Left cardiac atrium (tissue), 4 donors: Measurements from ENCODE around the gene NEDD8. TPM values are rescaled to one million over a fixed set of nuclear protein-coding genes. Genes with fewer than 3 reads are reported as not detected.
A peak's percentile ranks its signal among the peaks of the same experiment; 100 is the strongest.

Experiments
- ATAC-seq, 2 donors: fragments of 200-7000 bp; cut with Tn5 transposase; one replicate each; pipeline ENCODE4 v1.9.1; 2020; ENCODE audit warnings: mild to moderate bottlenecking in 2 of 2, moderate library complexity in 2 of 2
- DNase-seq: peaks from one replicate; pipeline ENCODE4 v3.0.0-alpha.2; 2020
- intact Hi-C, 2 donors: fragments of 100-400 bp; cut with DNase I; formaldehyde crosslinking; loops; one replicate each; pipeline versions ENCODE4 v1.14.1 to v1.15.1; 2022 to 2023
- total RNA-seq, 2 donors: library from RNA; stranded (reverse); fragmentation: NEBNext Ultra II Directional; extraction: Animal tissue kit (Norgen Biotek cat#: 25700); gene quantifications; one replicate each; pipeline ENCODE4 v1.2.1, GENCODE V29; 2021
- donor health status: DM: no; HTN: yes; CAD: no.
- donor health status: DM: no; HTN: yes; CAD: no; lungs with severe emphysema.
- donor health status: DM: yes; HTN: yes; CAD: no.
- donor health status: Dilated cardiomyopathy.

NEDD8 gene
- total RNA-seq, 2 donors from 2014 or later, result 162 to 186 TPM

- ATAC-seq (no peak), DNase-seq (no peak)
- intact Hi-C loops, result no loop called here
Observed at GRCh38 chr14:24172871-24173281, 59.3 kb downstream of the NEDD8 start.

DNA sequence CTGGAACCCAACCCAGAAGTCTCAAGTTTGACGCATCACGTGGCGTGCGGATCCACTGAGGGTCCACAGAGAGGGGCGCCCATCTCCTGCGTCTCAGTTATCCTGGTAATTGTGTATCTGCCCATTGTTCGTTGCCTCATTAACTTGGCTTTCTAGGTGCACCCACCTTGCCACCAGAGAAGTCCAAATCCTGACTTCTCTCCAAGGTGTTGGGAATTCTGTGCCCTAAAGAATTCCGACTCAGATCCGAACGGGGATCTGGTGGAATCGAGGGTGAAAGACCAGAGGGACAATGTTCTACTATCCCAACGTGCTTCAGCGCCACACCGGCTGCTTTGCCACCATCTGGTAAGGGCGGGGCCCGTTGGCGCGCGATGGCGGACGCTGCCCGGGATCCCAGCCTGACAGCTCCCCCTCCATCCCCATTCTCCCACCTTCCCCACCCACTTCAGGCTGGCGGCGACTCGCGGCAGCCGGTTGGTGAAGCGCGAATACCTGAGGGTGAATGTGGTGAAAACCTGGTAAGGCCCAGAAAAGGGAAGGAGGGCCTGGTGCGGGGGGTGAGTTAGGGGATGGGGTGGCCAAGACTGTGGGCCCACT lies 59.8 kb downstream of the NEDD8 start:
- intact Hi-C loops, result no loop called here
- ATAC-seq (peak in 1 of 2 donors; percentile 21), DNase-seq (no peak)

GRCh38 chr14:24171422-24172260 lies 60.5 kb downstream of the NEDD8 start, which contains the start of gene REC8:
Gene REC8 (plus strand): TSS chr14:24172080. CDS start chr14:24172553, 473 bp downstream.
- peak; percentile 81 for DNase-seq
- intact Hi-C loops, result no loop called here

DNA sequence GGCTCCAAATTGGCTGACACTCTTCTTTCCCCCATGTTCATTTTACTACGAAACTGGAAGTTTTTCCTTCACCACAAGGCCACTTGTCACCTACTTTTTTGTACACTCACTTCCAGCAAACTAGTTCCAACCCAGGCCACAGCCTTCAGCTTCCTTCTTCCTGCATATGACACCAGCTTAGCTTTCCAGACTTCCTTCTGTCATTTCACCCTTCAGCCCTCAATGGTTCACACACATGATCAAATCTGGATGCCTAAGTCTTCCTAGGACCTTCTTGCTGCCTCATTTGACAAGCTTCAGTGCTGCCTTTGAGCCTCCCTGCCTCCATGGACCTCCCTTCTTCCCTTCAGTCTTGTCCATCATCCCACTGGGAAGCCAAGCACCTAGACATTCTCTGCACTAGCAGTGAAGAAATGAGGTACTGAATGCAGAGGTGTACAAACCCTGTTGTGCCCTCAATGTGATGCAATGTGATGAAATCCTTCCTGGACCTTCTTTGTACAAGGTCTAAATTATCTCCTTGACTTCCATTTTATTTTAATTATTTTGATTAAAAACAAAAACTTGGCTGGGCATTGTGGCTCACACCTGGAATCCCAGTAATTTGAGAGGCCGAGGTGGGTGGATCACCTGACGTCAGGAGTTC lies 64.6 kb downstream of the NEDD8 start:
- no peak for DNase-seq

More at GRCh38 chr14:24171422-24172260, 60.5 kb downstream of the NEDD8 start, which contains the start of gene REC8:
- ATAC-seq, result peak; percentile 85 to 92

More for the DNA sequence above, 64.6 kb downstream of the NEDD8 start:
- intact Hi-C loops, result no loop called here
- ATAC-seq, result no peak

Other genes with a start within 250 kb of the NEDD8 start
- 10 to 100 TPM; 11.8 to 18.9 TPM for gene DHRS4L2, start 243.4 kb downstream of the NEDD8 start, total RNA-seq
- under 1 TPM; 0.08 to 0.62 TPM for gene CARMIL3, start 180.4 kb downstream of the NEDD8 start, total RNA-seq
- not detected for gene CPNE6, start 160.8 kb downstream of the NEDD8 start, total RNA-seq
- 10 to 100 TPM; 11.5 to 13.0 TPM for gene PCK2, start 138.1 kb downstream of the NEDD8 start, total RNA-seq
- gene DCAF11, start 117.6 kb downstream of the NEDD8 start, total RNA-seq, result 10 to 100 TPM; 59.6 to 60.2 TPM
- 1 to 10 TPM; 1.6 to 1.8 TPM for gene NRL, start 117.4 kb downstream of the NEDD8 start, total RNA-seq
- gene FITM1, start 101.7 kb downstream of the NEDD8 start, total RNA-seq, result 100 to 1,000 TPM; 103 to 131 TPM
- 100 to 1,000 TPM in 1 of 2 donors, 10 to 100 TPM in 1; 91.6 to 103 TPM for gene PSME1, start 96.2 kb downstream of the NEDD8 start, total RNA-seq
- gene EMC9, start 90.8 kb downstream of the NEDD8 start, total RNA-seq, result 10 to 100 TPM; 14.3 to 22.0 TPM
- gene PSME2, start 85.8 kb downstream of the NEDD8 start, total RNA-seq, result 10 to 100 TPM; 65.5 to 84.2 TPM
- gene RNF31, start 84.9 kb downstream of the NEDD8 start, total RNA-seq, result 10 to 100 TPM; 31.6 to 41.7 TPM
- 10 to 100 TPM; 44.7 to 84.6 TPM for gene IRF9, start 71.1 kb downstream of the NEDD8 start, total RNA-seq
- 1 to 10 TPM; 8.4 to 8.9 TPM for gene REC8, start 60.3 kb downstream of the NEDD8 start, total RNA-seq
- 10 to 100 TPM; 11.8 to 30.2 TPM for gene IPO4, start 43.6 kb downstream of the NEDD8 start, total RNA-seq
- gene TM9SF1, start 36.9 kb downstream of the NEDD8 start, total RNA-seq, result 10 to 100 TPM; 30.7 to 34.0 TPM
- gene TSSK4, start 26.7 kb downstream of the NEDD8 start, total RNA-seq, result under 1 TPM in 1 of 2 donors, not detected in 1; 0.21 TPM
- gene CHMP4A, start 18.9 kb downstream of the NEDD8 start, total RNA-seq, result 10 to 100 TPM; 34.7 to 38.4 TPM
- gene MDP1, start 16.3 kb downstream of the NEDD8 start, total RNA-seq, result 10 to 100 TPM; 14.5 to 18.2 TPM
- 10 to 100 TPM; 24.1 to 34.1 TPM for gene GMPR2, start 562 bp upstream of the NEDD8 start, total RNA-seq
- 10 to 100 TPM; 45.3 to 49.2 TPM for gene TINF2, start 10.3 kb upstream of the NEDD8 start, total RNA-seq
- gene TGM1, start 30.8 kb upstream of the NEDD8 start, total RNA-seq, result 1 to 10 TPM; 5.5 to 6.4 TPM
- gene RABGGTA, start 39.2 kb upstream of the NEDD8 start, total RNA-seq, result 10 to 100 TPM; 16.1 to 18.6 TPM
- gene DHRS1, start 67.4 kb upstream of the NEDD8 start, total RNA-seq, result 1 to 10 TPM; 7.9 to 8.4 TPM
- 10 to 100 TPM; 17.5 to 21.7 TPM for gene NOP9, start 67.5 kb upstream of the NEDD8 start, total RNA-seq
- 1 to 10 TPM; 6.4 to 6.9 TPM for gene CIDEB, start 75.6 kb upstream of the NEDD8 start, total RNA-seq
- gene LTB4R2, start 77.8 kb upstream of the NEDD8 start, total RNA-seq, result 1 to 10 TPM; 1.6 to 2.8 TPM
- 1 to 10 TPM; 2.8 to 3.2 TPM for gene LTB4R, start 79.1 kb upstream of the NEDD8 start, total RNA-seq
- gene ADCY4, start 102.7 kb upstream of the NEDD8 start, total RNA-seq, result 10 to 100 TPM; 19.2 to 43.9 TPM
- gene RIPK3, start 107.6 kb upstream of the NEDD8 start, total RNA-seq, result 1 to 10 TPM; 6.5 to 6.7 TPM
- gene NFATC4, start 135.8 kb upstream of the NEDD8 start, total RNA-seq, result 10 to 100 TPM; 23.9 to 30.9 TPM
- 10 to 100 TPM in 1 of 2 donors, 1 to 10 TPM in 1; 6.5 to 12.0 TPM for gene NYNRIN, start 166.6 kb upstream of the NEDD8 start, total RNA-seq
- gene CBLN3, start 197.3 kb upstream of the NEDD8 start, total RNA-seq, result 1 to 10 TPM; 2.2 to 2.5 TPM
- gene KHNYN, start 197.6 kb upstream of the NEDD8 start, total RNA-seq, result 10 to 100 TPM; 24.8 to 27.1 TPM
- gene SDR39U1, start 210.4 kb upstream of the NEDD8 start, total RNA-seq, result 10 to 100 TPM; 72.0 to 78.8 TPM